Measurements from ENCODE around the gene SAPCD1.

SAPCD1 gene

GRCh38 chr6:31776485-31776988 is 14.1 kb downstream of the SAPCD1 start:
- Mint-ChIP-seq H3K4me3 (peak overlapping the region; percentile 27), H3K9me3 (ENCODE audit: low read depth) (no peaks in the 10 kb centered on the region), H3K27ac (no peak overlapping the region), H3K27me3 (no peaks in the 10 kb centered on the region), H3K36me3 (peaks cover 4% of the 10 kb centered on the region), H3K4me1 (ENCODE audit: low read depth) (peaks cover 31% of the 10 kb centered on the region)

- Mint-ChIP-seq H3K36me3 (peaks cover 4% of the 10 kb centered on the region), H3K27me3 (no peaks in the 10 kb centered on the region), H3K27ac (peak within 1 kb of the TSS; percentile 10), H3K4me3 (peak within 1 kb of the TSS; percentile 27), H3K4me1 (ENCODE audit: low read depth) (peaks cover 29% of the 10 kb centered on the region), H3K9me3 (ENCODE audit: low read depth) (no peaks in the 10 kb centered on the region)
Observed at GRCh38 chr6:31776989-31777666, 14.7 kb downstream of the SAPCD1 start, which contains the start of gene VWA7. Gene VWA7, minus strand, starts transcription at chr6:31777328. Its CDS starts 549 bp downstream, at chr6:31776779.

GRCh38 chr6:31777667-31778050 is 15.2 kb downstream of the SAPCD1 start:
- Mint-ChIP-seq H3K9me3 (ENCODE audit: low read depth) (no peaks in the 10 kb centered on the region), H3K36me3 (peaks cover 6% of the 10 kb centered on the region), H3K27ac (no peak overlapping the region), H3K4me3 (no peak overlapping the region), H3K27me3 (no peaks in the 10 kb centered on the region), H3K4me1 (ENCODE audit: low read depth) (peaks cover 26% of the 10 kb centered on the region)

- no peaks in the 10 kb centered on the region for H3K9me3 Mint-ChIP-seq (ENCODE audit: low read depth)
- no peaks in the 10 kb centered on the region for H3K27me3 Mint-ChIP-seq
- peaks cover 8% of the 10 kb centered on the region for H3K36me3 Mint-ChIP-seq
- peaks cover 21% of the 10 kb centered on the region for H3K4me1 Mint-ChIP-seq (ENCODE audit: low read depth)
- no peak overlapping the region for H3K4me3 Mint-ChIP-seq
- H3K27ac Mint-ChIP-seq = no peak overlapping the region
Observed at GRCh38 chr6:31778193-31778592, 15.7 kb downstream of the SAPCD1 start.

- peaks cover 20% of the 10 kb centered on the region for H3K4me1 Mint-ChIP-seq (ENCODE audit: low read depth)
- no peaks in the 10 kb centered on the region for H3K9me3 Mint-ChIP-seq (ENCODE audit: low read depth)
- H3K4me3 Mint-ChIP-seq = no peak overlapping the region
- H3K27me3 Mint-ChIP-seq = no peaks in the 10 kb centered on the region
- no peak overlapping the region for H3K27ac Mint-ChIP-seq
- H3K36me3 Mint-ChIP-seq = peaks cover 9% of the 10 kb centered on the region
Observed at GRCh38 chr6:31778999-31779885, 16.8 kb downstream of the SAPCD1 start.

- Mint-ChIP-seq H3K4me3 (no peak overlapping the region), H3K9me3 (ENCODE audit: low read depth) (no peaks in the 10 kb centered on the region), H3K36me3 (peaks cover 12% of the 10 kb centered on the region), H3K4me1 (ENCODE audit: low read depth) (peaks cover 20% of the 10 kb centered on the region), H3K27me3 (no peaks in the 10 kb centered on the region), H3K27ac (no peak overlapping the region)
Observed at GRCh38 chr6:31779908-31780307, 17.5 kb downstream of the SAPCD1 start.

- Mint-ChIP-seq H3K27me3 (no peaks in the 10 kb centered on the region), H3K36me3 (peaks cover 12% of the 10 kb centered on the region), H3K4me1 (ENCODE audit: low read depth) (peaks cover 14% of the 10 kb centered on the region), H3K27ac (no peak overlapping the region), H3K9me3 (ENCODE audit: low read depth) (no peaks in the 10 kb centered on the region), H3K4me3 (no peak overlapping the region)
Observed at GRCh38 chr6:31780507-31781243, 18.2 kb downstream of the SAPCD1 start.

- Mint-ChIP-seq H3K27me3 (no peaks in the 10 kb centered on the region), H3K36me3 (peaks cover 12% of the 10 kb centered on the region), H3K27ac (no peak overlapping the region), H3K9me3 (ENCODE audit: low read depth) (no peaks in the 10 kb centered on the region), H3K4me1 (ENCODE audit: low read depth) (peaks cover 11% of the 10 kb centered on the region), H3K4me3 (no peak overlapping the region)
Observed at GRCh38 chr6:31781244-31782125, 19.0 kb downstream of the SAPCD1 start.

GRCh38 chr6:31782126-31782855 is 19.8 kb downstream of the SAPCD1 start:
- no peak overlapping the region for H3K27ac Mint-ChIP-seq
- H3K9me3 Mint-ChIP-seq (ENCODE audit: low read depth) = no peaks in the 10 kb centered on the region
- H3K36me3 Mint-ChIP-seq = peaks cover 12% of the 10 kb centered on the region
- peaks cover 6% of the 10 kb centered on the region for H3K4me1 Mint-ChIP-seq (ENCODE audit: low read depth)
- no peak overlapping the region for H3K4me3 Mint-ChIP-seq
- H3K27me3 Mint-ChIP-seq = no peaks in the 10 kb centered on the region

GRCh38 chr6:31784098-31784925 is 21.9 kb downstream of the SAPCD1 start:
- Mint-ChIP-seq H3K4me3 (no peak overlapping the region), H3K9me3 (ENCODE audit: low read depth) (no peaks in the 10 kb centered on the region), H3K4me1 (ENCODE audit: low read depth) (no peaks in the 10 kb centered on the region), H3K27me3 (no peaks in the 10 kb centered on the region), H3K36me3 (peaks cover 12% of the 10 kb centered on the region), H3K27ac (no peak overlapping the region)

- H3K27ac Mint-ChIP-seq = no peak overlapping the region
- H3K4me3 Mint-ChIP-seq = no peak overlapping the region
- H3K4me1 Mint-ChIP-seq (ENCODE audit: low read depth) = peaks cover under 1% of the 10 kb centered on the region
- H3K9me3 Mint-ChIP-seq (ENCODE audit: low read depth) = no peaks in the 10 kb centered on the region
- peaks cover 14% of the 10 kb centered on the region for H3K36me3 Mint-ChIP-seq
- H3K27me3 Mint-ChIP-seq = no peaks in the 10 kb centered on the region
Observed at GRCh38 chr6:31785475-31785874, 23.0 kb downstream of the SAPCD1 start.

GRCh38 chr6:31791324-31792089 is 29.1 kb downstream of the SAPCD1 start:
- peaks cover 11% of the 10 kb centered on the region for H3K36me3 Mint-ChIP-seq
- H3K4me1 Mint-ChIP-seq (ENCODE audit: low read depth) = peaks cover 27% of the 10 kb centered on the region
- H3K4me3 Mint-ChIP-seq = peak overlapping the region; percentile 63
- H3K27me3 Mint-ChIP-seq = no peaks in the 10 kb centered on the region
- H3K9me3 Mint-ChIP-seq (ENCODE audit: low read depth) = no peaks in the 10 kb centered on the region
- H3K27ac Mint-ChIP-seq = peak overlapping the region; percentile 34

Data from activated naive CD8-positive, alpha-beta T cell (primary cell).